ENCODE results near the gene ACVRL1. TPM values are rescaled to one million over a fixed set of nuclear protein-coding genes. Genes with fewer than 3 reads are reported as not detected.

ACVRL1 gene
- total RNA-seq, 2 experiments from 2014 or later, result not detected

GRCh38 chr12:51920046-51920445 is 12.7 kb downstream of the ACVRL1 start:
- Mint-ChIP-seq H3K4me3 (no peak overlapping the region), H3K27me3 (peaks cover 5% of the 10 kb centered on the region), H3K9me3 (ENCODE audit: low read depth) (no peaks in the 10 kb centered on the region), H3K4me1 (peaks cover 4% of the 10 kb centered on the region), H3K27ac (no peak overlapping the region), H3K36me3 (no peaks in the 10 kb centered on the region)
- DNase-seq, result no peak
- CTCF ChIA-PET, result interaction anchor here (0.9 kb wide), 1 partner anchor 33 kb away, joined by 6 read pairs; no protein-coding TSS in a partner anchor
- no peak for ATAC-seq

GRCh38 chr12:51921017-51921725 is 13.9 kb downstream of the ACVRL1 start:
- Mint-ChIP-seq H3K4me3 (no peak overlapping the region), H3K36me3 (no peaks in the 10 kb centered on the region), H3K27me3 (peaks cover 7% of the 10 kb centered on the region), H3K27ac (no peak overlapping the region), H3K9me3 (ENCODE audit: low read depth) (no peaks in the 10 kb centered on the region), H3K4me1 (peaks cover 4% of the 10 kb centered on the region)
- DNase-seq (no peak), ATAC-seq (no peak)
- CTCF ChIA-PET, result interaction anchor here (0.6 to 7.1 kb wide), 3 partner anchors 15 to 72 kb away, joined by 3 to 43 read pairs (median 4); no protein-coding TSS in a partner anchor

- no peaks in the 10 kb centered on the region for H3K36me3 Mint-ChIP-seq
- peaks cover 7% of the 10 kb centered on the region for H3K27me3 Mint-ChIP-seq
- H3K27ac Mint-ChIP-seq, result no peak overlapping the region
- CTCF ChIA-PET, result interaction anchor here (0.9 to 7.1 kb wide), 10 partner anchors 17 to 103 kb away, joined by 3 to 43 read pairs (median 6); no protein-coding TSS in a partner anchor
- no peaks in the 10 kb centered on the region for H3K9me3 Mint-ChIP-seq (ENCODE audit: low read depth)
- no peak overlapping the region for H3K4me3 Mint-ChIP-seq
- no peak for DNase-seq
- no peak for ATAC-seq
- H3K4me1 Mint-ChIP-seq, result peaks cover 4% of the 10 kb centered on the region
Measured at GRCh38 chr12:51922146-51922545, 14.8 kb downstream of the ACVRL1 start.

- no peak overlapping the region for H3K27ac Mint-ChIP-seq
- no peak for DNase-seq
- peaks cover 7% of the 10 kb centered on the region for H3K27me3 Mint-ChIP-seq
- CTCF ChIA-PET, result interaction anchor here (0.7 to 7.1 kb wide), 18 partner anchors 11 to 315 kb away, joined by 3 to 43 read pairs (median 4); partner anchors contain the start of gene ACVRL1
- H3K9me3 Mint-ChIP-seq (ENCODE audit: low read depth), result no peaks in the 10 kb centered on the region
- H3K4me1 Mint-ChIP-seq, result peaks cover 4% of the 10 kb centered on the region
- H3K36me3 Mint-ChIP-seq, result no peaks in the 10 kb centered on the region
- no peak for ATAC-seq
- no peak overlapping the region for H3K4me3 Mint-ChIP-seq
Measured at GRCh38 chr12:51922762-51923505, 15.6 kb downstream of the ACVRL1 start.

- no peak overlapping the region for H3K27ac Mint-ChIP-seq
- ATAC-seq, result peak; percentile 78
- H3K27me3 Mint-ChIP-seq, result peaks cover 7% of the 10 kb centered on the region
- no peaks in the 10 kb centered on the region for H3K36me3 Mint-ChIP-seq
- H3K9me3 Mint-ChIP-seq (ENCODE audit: low read depth), result no peaks in the 10 kb centered on the region
- CTCF ChIA-PET, result interaction anchor here (0.7 to 7.1 kb wide), 15 partner anchors 10 to 314 kb away, joined by 3 to 43 read pairs (median 5); partner anchors contain the start of gene ACVRL1
- peaks cover 4% of the 10 kb centered on the region for H3K4me1 Mint-ChIP-seq
- H3K4me3 Mint-ChIP-seq, result no peak overlapping the region
- peak; percentile 62 for DNase-seq
Measured at GRCh38 chr12:51923506-51924365, 16.4 kb downstream of the ACVRL1 start.

- DNase-seq (no peak), ATAC-seq (no peak)
- CTCF ChIA-PET, result interaction anchor here (0.8 to 7.1 kb wide), 6 partner anchors 9 to 56 kb away, joined by 3 to 43 read pairs (median 5); partner anchors contain the start of gene ACVRL1
- Mint-ChIP-seq H3K27me3 (peaks cover 12% of the 10 kb centered on the region), H3K4me3 (no peak overlapping the region), H3K4me1 (peaks cover 4% of the 10 kb centered on the region), H3K36me3 (no peaks in the 10 kb centered on the region), H3K9me3 (ENCODE audit: low read depth) (no peaks in the 10 kb centered on the region), H3K27ac (no peak overlapping the region)
Measured at GRCh38 chr12:51924551-51925319, 17.4 kb downstream of the ACVRL1 start.

- no peak for DNase-seq
- Mint-ChIP-seq H3K9me3 (ENCODE audit: low read depth) (no peaks in the 10 kb centered on the region), H3K27me3 (peaks cover 12% of the 10 kb centered on the region), H3K4me3 (no peak overlapping the region), H3K36me3 (no peaks in the 10 kb centered on the region), H3K27ac (no peak overlapping the region), H3K4me1 (peaks cover 4% of the 10 kb centered on the region)
- no peak for ATAC-seq
- CTCF ChIA-PET, result interaction anchor here (1.0 to 7.1 kb wide), 4 partner anchors 46 to 100 kb away, joined by 3 to 43 read pairs (median 6); no protein-coding TSS in a partner anchor
Measured at GRCh38 chr12:51925346-51926063, 18.2 kb downstream of the ACVRL1 start.

- Mint-ChIP-seq H3K27ac (no peak overlapping the region), H3K4me3 (no peak overlapping the region), H3K4me1 (peaks cover 4% of the 10 kb centered on the region), H3K27me3 (peaks cover 12% of the 10 kb centered on the region), H3K9me3 (ENCODE audit: low read depth) (no peaks in the 10 kb centered on the region), H3K36me3 (no peaks in the 10 kb centered on the region)
- ATAC-seq (no peak), DNase-seq (no peak)
- CTCF ChIA-PET, result interaction anchor here (0.6 to 7.1 kb wide), 9 partner anchors 23 to 99 kb away, joined by 3 to 43 read pairs (median 4); no protein-coding TSS in a partner anchor
Measured at GRCh38 chr12:51926064-51926632, 18.8 kb downstream of the ACVRL1 start.

GRCh38 chr12:51926718-51927117 is 19.4 kb downstream of the ACVRL1 start:
- ATAC-seq (peak; percentile 38), DNase-seq (peak; percentile 69)
- Mint-ChIP-seq H3K4me1 (peaks cover 4% of the 10 kb centered on the region), H3K27ac (no peak overlapping the region), H3K27me3 (peaks cover 13% of the 10 kb centered on the region), H3K36me3 (no peaks in the 10 kb centered on the region), H3K4me3 (no peak overlapping the region), H3K9me3 (ENCODE audit: low read depth) (no peaks in the 10 kb centered on the region)
- CTCF ChIA-PET, result interaction anchor here (0.6 to 7.1 kb wide), 11 partner anchors 23 to 113 kb away, joined by 3 to 43 read pairs (median 3); no protein-coding TSS in a partner anchor

- Mint-ChIP-seq H3K9me3 (ENCODE audit: low read depth) (no peaks in the 10 kb centered on the region), H3K4me3 (no peak overlapping the region), H3K36me3 (no peaks in the 10 kb centered on the region), H3K27ac (no peak overlapping the region), H3K4me1 (no peaks in the 10 kb centered on the region), H3K27me3 (peaks cover 17% of the 10 kb centered on the region)
- ATAC-seq (no peak), DNase-seq (no peak)
- CTCF ChIA-PET, result interaction anchor here (2.1 kb wide), 1 partner anchor 8 kb away, joined by 6 read pairs; no protein-coding TSS in a partner anchor
Measured at GRCh38 chr12:51932218-51933076, 25.1 kb downstream of the ACVRL1 start.

GRCh38 chr12:51934080-51934479 is 26.8 kb downstream of the ACVRL1 start:
- H3K36me3 Mint-ChIP-seq, result no peaks in the 10 kb centered on the region
- H3K4me1 Mint-ChIP-seq, result no peaks in the 10 kb centered on the region
- no peak overlapping the region for H3K4me3 Mint-ChIP-seq
- ATAC-seq, result no peak
- no peak overlapping the region for H3K27ac Mint-ChIP-seq
- CTCF ChIA-PET, result interaction anchor here (2.1 to 2.4 kb wide), 2 partner anchors 10 to 91 kb away, joined by 6 to 7 read pairs; no protein-coding TSS in a partner anchor
- DNase-seq, result no peak
- peaks cover 22% of the 10 kb centered on the region for H3K27me3 Mint-ChIP-seq
- H3K9me3 Mint-ChIP-seq (ENCODE audit: low read depth), result no peaks in the 10 kb centered on the region

Measured in activated CD8-positive, alpha-beta memory T cell treated with anti-CD3 and anti-CD28 coated beads, Interleukin-2, amount 10 ng/mL, durations not matched to agents 7 days and 5 days (primary cell).